GM23338 (cell line): ENCODE results near the gene RYR2. TPM values are rescaled to one million over a fixed set of nuclear protein-coding genes. Genes with fewer than 3 reads are reported as not detected.
A peak's percentile ranks its signal among the peaks of the same experiment; 100 is the strongest.

ENCODE experiments used
- ATAC-seq: fragments of 200-7000 bp; cut with Tn5 transposase; 3 replicates; pipeline ENCODE4 v1.9.1; 2020
- DNase-seq: peaks from one replicate; pipeline ENCODE4 v3.0.0-alpha.2; 2015; ENCODE audit warnings: low spot score
- H2AFZ ChIP-seq: fragments of 200-600 bp; sonication (generic); 2 replicates; pipeline ENCODE4 v1.8.0; 2016; ENCODE audit warnings: antibody characterized with exemption, mild to moderate bottlenecking, moderate library complexity
- H3F3A ChIP-seq: fragments of 200-600 bp; sonication (generic); replicated peaks from 2 replicates; pipeline ENCODE4 v1.8.0; 2017; ENCODE audit warnings: antibody characterized with exemption, mixed run types, low read depth
- H3K27ac ChIP-seq: fragments of 200-600 bp; sonication (generic); 2 replicates; pipeline ENCODE4 v1.6.1; 2016; ENCODE audit warnings: low read depth
- H3K27me3 ChIP-seq: fragments of 200-600 bp; sonication (generic); 2 replicates; pipeline ENCODE4 v1.8.0; 2016; ENCODE audit warnings: mild to moderate bottlenecking, mixed run types, moderate library complexity; ENCODE audit not compliant: insufficient read depth
- H3K36me3 ChIP-seq: fragments of 200-600 bp; sonication (generic); 2 replicates; pipeline ENCODE4 v1.8.0; 2016; ENCODE audit warnings: mild to moderate bottlenecking; ENCODE audit not compliant: insufficient read depth
- H3K4me1 ChIP-seq: fragments of 200-600 bp; sonication (generic); 2 replicates; pipeline ENCODE4 v1.8.0; 2016; ENCODE audit warnings: mild to moderate bottlenecking, moderate library complexity; ENCODE audit not compliant: insufficient read depth
- H3K4me2 ChIP-seq: fragments of 200-600 bp; sonication (generic); 2 replicates; pipeline ENCODE4 v1.7.1; 2017; ENCODE audit warnings: mixed run types
- H3K4me3 ChIP-seq: fragments of 200-600 bp; sonication (generic); 2 replicates; pipeline ENCODE4 v1.6.1; 2016; ENCODE audit warnings: mixed run types
- H3K79me2 ChIP-seq: fragments of 200-600 bp; sonication (generic); replicated peaks from 2 replicates; pipeline ENCODE4 v1.8.0; 2017; ENCODE audit warnings: mild to moderate bottlenecking; ENCODE audit not compliant: insufficient read depth
- H3K9me2 ChIP-seq: fragments of 200-600 bp; sonication (generic); 2 replicates; pipeline ENCODE4 v1.8.0; 2017; ENCODE audit not compliant: insufficient read depth
- H4K20me1 ChIP-seq: fragments of 200-600 bp; sonication (generic); replicated peaks from 2 replicates; pipeline ENCODE4 v1.8.0; 2017; ENCODE audit warnings: mild to moderate bottlenecking; ENCODE audit not compliant: insufficient read depth
- H3K27ac Mint-ChIP-seq: 2 replicates; pipeline ENCODE4 v1.8.0; 2020; ENCODE audit warnings: inconsistent platforms, mild to moderate bottlenecking, moderate library complexity, mixed read lengths
- H3K27me3 Mint-ChIP-seq: 3 replicates; pipeline ENCODE4 v1.8.0; 2022; ENCODE audit warnings: low read depth, mild to moderate bottlenecking, moderate library complexity, mixed read lengths, inconsistent platforms; ENCODE audit not compliant: insufficient read depth, poor library complexity
- H3K36me3 Mint-ChIP-seq: 3 replicates; pipeline ENCODE4 v1.8.0; 2021; ENCODE audit warnings: low read depth, mild to moderate bottlenecking, inconsistent platforms, moderate library complexity, mixed read lengths
- H3K4me1 Mint-ChIP-seq: 3 replicates; pipeline ENCODE4 v1.8.0; 2020; ENCODE audit warnings: mild to moderate bottlenecking, inconsistent platforms, mixed read lengths
- H3K4me3 Mint-ChIP-seq: 3 replicates; pipeline ENCODE4 v1.8.0; 2021; ENCODE audit warnings: moderate library complexity, mild to moderate bottlenecking, inconsistent platforms, mixed read lengths
- H3K9me3 Mint-ChIP-seq: 3 replicates; pipeline ENCODE4 v1.8.0; 2020; ENCODE audit warnings: moderate library complexity, mild to moderate bottlenecking, inconsistent platforms, mixed read lengths
- CREB1 ChIP-seq: fragments of 250-450 bp; sonication (Bioruptor Pico); IDR thresholded peaks from 2 replicates; pipeline ENCODE4 v1.5.0; 2020; ENCODE audit warnings: low read depth, mild to moderate bottlenecking, moderate library complexity
- EZH2phosphoT487 ChIP-seq: fragments of 200-600 bp; sonication (generic); IDR thresholded peaks from one replicate; pipeline ENCODE4 v1.8.1; 2018; ENCODE audit warnings: antibody characterized with exemption; ENCODE audit not compliant: unreplicated experiment
- JUNB ChIP-seq: IDR thresholded peaks from one replicate; pipeline ENCODE4 v1.6.1; 2016; ENCODE audit warnings: antibody characterized with exemption; ENCODE audit not compliant: unreplicated experiment
- NANOG ChIP-seq: IDR thresholded peaks from 2 replicates; pipeline ENCODE4 v1.6.1; 2016; ENCODE audit warnings: antibody characterized with exemption, borderline replicate concordance
- POLR2AphosphoS5 ChIP-seq: IDR thresholded peaks from 2 replicates; pipeline ENCODE4 v1.6.1; 2016; ENCODE audit warnings: antibody characterized with exemption, low read depth
- ZNF114 ChIP-seq: fragments of 250-450 bp; sonication (Bioruptor Pico); IDR thresholded peaks from 2 replicates; pipeline ENCODE4 v1.5.0; 2020; ENCODE audit warnings: mild to moderate bottlenecking, moderate library complexity
- ZNF331 ChIP-seq: fragments of 250-450 bp; sonication (Bioruptor Pico); IDR thresholded peaks from 2 replicates; pipeline ENCODE4 v1.5.0; 2020; ENCODE audit warnings: low read depth, mild to moderate bottlenecking, moderate library complexity
- polyA plus RNA-seq: library from polyadenylated mRNA; unstranded; fragments of >200 nt; fragmentation: Nextera tagmentation; extraction: Ambion mirVana; gene quantifications from 2 replicates; pipeline ENCODE4 v1.2.1, GENCODE V29; 2016
- total RNA-seq: library from RNA; depleted of rRNA; stranded (reverse); fragments of >200 nt; shearing (Covaris generic); gene quantifications from 2 replicates; pipeline ENCODE4 v1.2.3, GENCODE V29; 2014
- TF ChIP-seq, protein P1 (sequence below), 2 experiments: fragments of 200-600 bp in 1 of 2; sonication (generic) in 1 of 2; conservative IDR thresholded peaks; 2 replicates each; pipeline versions ENCODE4 v1.5.1 to v1.6.1; 2016 to 2017; ENCODE audit warnings: antibody characterized with exemption in 2 of 2, low read depth in 2 of 2, mild to moderate bottlenecking in 2 of 2, moderate library complexity in 1 of 2
- TF ChIP-seq, protein P2 (sequence below): IDR thresholded peaks from 2 replicates; pipeline ENCODE4 v1.6.1; 2016; ENCODE audit warnings: antibody characterized with exemption
- TF ChIP-seq, protein P3 (sequence below): fragments of 250-450 bp; sonication (Bioruptor Pico); IDR thresholded peaks from 2 replicates; pipeline ENCODE4 v1.5.0; 2020; ENCODE audit warnings: mild to moderate bottlenecking, moderate library complexity

The RYR2 gene
- total and polyA plus RNA-seq, 2 experiments from 2014 or later = 8.9 to 10.0 TPM

DNA sequence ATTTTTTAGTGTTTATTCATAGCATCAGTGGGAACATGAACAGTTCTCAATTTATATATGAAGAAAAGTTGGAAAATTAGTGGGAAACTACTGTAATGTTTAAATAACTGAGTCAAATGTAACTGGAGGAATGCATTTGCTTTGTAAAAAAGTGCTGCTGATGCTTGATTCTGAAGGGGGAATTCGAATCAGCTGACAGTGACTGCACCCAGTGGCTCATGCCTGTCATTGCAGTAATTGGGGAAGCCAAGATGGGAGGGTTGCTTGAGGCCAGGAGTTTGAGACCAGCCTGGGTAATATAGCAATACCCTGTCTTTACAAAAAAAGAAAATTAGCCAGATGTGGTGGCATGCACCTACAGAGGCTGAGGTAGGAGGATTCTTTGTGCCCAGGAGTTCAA is 450.4 kb downstream of the RYR2 start:
- Histone ChIP-seq H3K4me3 (no peak overlapping the region), H2AFZ (no peak overlapping the region), H3F3A (no peaks in the 10 kb centered on the region), H3K9me2 (no peaks in the 10 kb centered on the region), H4K20me1 (no peaks in the 10 kb centered on the region), H3K4me1 (no peaks in the 10 kb centered on the region), H3K36me3 (no peaks in the 10 kb centered on the region), H3K27ac (no peak overlapping the region), H3K27me3 (no peaks in the 10 kb centered on the region), H3K4me2 (no peak overlapping the region), H3K79me2 (no peaks in the 10 kb centered on the region)
- Mint-ChIP-seq H3K27ac (no peak overlapping the region), H3K9me3 (no peaks in the 10 kb centered on the region), H3K27me3 (peaks cover 3% of the 10 kb centered on the region), H3K4me1 (no peaks in the 10 kb centered on the region), H3K4me3 (no peak overlapping the region), H3K36me3 (no peaks in the 10 kb centered on the region)
- peak; percentile 74 for ATAC-seq
- peak; percentile 65 for DNase-seq
- TF ChIP-seq, protein P1, sequence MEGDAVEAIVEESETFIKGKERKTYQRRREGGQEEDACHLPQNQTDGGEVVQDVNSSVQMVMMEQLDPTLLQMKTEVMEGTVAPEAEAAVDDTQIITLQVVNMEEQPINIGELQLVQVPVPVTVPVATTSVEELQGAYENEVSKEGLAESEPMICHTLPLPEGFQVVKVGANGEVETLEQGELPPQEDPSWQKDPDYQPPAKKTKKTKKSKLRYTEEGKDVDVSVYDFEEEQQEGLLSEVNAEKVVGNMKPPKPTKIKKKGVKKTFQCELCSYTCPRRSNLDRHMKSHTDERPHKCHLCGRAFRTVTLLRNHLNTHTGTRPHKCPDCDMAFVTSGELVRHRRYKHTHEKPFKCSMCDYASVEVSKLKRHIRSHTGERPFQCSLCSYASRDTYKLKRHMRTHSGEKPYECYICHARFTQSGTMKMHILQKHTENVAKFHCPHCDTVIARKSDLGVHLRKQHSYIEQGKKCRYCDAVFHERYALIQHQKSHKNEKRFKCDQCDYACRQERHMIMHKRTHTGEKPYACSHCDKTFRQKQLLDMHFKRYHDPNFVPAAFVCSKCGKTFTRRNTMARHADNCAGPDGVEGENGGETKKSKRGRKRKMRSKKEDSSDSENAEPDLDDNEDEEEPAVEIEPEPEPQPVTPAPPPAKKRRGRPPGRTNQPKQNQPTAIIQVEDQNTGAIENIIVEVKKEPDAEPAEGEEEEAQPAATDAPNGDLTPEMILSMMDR (conservative IDR thresholded peaks at IDR 0.05; ENCODE audit: low read depth in 2 of 2) = peak; percentile 51 to 55; a peak in 3 of 4 replicates
- no peak for TF ChIP-seq CREB1

DNA sequence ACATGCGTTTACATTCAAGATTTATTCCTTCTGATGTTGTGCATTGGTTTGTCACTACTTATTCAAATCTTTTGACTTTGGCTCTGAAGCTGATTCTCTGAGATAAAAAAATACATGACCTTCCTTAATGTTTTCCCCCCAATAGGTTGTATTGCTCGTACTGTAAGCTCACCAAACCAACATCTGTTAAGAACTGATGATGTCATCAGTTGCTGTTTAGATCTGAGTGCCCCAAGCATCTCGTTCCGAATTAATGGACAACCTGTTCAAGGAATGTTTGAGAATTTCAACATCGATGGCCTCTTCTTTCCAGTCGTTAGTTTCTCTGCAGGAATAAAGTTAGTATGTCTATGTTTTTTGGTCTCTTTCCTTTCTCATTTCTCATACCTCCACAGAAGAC is 458.6 kb downstream of the RYR2 start:
- H2AFZ ChIP-seq = no peak overlapping the region
- H3K27ac Mint-ChIP-seq = no peak overlapping the region
- TF ChIP-seq, protein P1 (conservative IDR thresholded peaks at IDR 0.05; ENCODE audit: low read depth in 2 of 2) = no peak
- TF ChIP-seq POLR2AphosphoS5 (no peak), EZH2phosphoT487 (no peak), NANOG (no peak), ZNF114 (CRISPR knock-in tag) (no peak), JUNB (no peak), CREB1 (no peak), ZNF331 (CRISPR knock-in tag) (no peak)
- TF ChIP-seq, protein P2, sequence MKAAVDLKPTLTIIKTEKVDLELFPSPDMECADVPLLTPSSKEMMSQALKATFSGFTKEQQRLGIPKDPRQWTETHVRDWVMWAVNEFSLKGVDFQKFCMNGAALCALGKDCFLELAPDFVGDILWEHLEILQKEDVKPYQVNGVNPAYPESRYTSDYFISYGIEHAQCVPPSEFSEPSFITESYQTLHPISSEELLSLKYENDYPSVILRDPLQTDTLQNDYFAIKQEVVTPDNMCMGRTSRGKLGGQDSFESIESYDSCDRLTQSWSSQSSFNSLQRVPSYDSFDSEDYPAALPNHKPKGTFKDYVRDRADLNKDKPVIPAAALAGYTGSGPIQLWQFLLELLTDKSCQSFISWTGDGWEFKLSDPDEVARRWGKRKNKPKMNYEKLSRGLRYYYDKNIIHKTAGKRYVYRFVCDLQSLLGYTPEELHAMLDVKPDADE = no peak
- TF ChIP-seq, protein P3, sequence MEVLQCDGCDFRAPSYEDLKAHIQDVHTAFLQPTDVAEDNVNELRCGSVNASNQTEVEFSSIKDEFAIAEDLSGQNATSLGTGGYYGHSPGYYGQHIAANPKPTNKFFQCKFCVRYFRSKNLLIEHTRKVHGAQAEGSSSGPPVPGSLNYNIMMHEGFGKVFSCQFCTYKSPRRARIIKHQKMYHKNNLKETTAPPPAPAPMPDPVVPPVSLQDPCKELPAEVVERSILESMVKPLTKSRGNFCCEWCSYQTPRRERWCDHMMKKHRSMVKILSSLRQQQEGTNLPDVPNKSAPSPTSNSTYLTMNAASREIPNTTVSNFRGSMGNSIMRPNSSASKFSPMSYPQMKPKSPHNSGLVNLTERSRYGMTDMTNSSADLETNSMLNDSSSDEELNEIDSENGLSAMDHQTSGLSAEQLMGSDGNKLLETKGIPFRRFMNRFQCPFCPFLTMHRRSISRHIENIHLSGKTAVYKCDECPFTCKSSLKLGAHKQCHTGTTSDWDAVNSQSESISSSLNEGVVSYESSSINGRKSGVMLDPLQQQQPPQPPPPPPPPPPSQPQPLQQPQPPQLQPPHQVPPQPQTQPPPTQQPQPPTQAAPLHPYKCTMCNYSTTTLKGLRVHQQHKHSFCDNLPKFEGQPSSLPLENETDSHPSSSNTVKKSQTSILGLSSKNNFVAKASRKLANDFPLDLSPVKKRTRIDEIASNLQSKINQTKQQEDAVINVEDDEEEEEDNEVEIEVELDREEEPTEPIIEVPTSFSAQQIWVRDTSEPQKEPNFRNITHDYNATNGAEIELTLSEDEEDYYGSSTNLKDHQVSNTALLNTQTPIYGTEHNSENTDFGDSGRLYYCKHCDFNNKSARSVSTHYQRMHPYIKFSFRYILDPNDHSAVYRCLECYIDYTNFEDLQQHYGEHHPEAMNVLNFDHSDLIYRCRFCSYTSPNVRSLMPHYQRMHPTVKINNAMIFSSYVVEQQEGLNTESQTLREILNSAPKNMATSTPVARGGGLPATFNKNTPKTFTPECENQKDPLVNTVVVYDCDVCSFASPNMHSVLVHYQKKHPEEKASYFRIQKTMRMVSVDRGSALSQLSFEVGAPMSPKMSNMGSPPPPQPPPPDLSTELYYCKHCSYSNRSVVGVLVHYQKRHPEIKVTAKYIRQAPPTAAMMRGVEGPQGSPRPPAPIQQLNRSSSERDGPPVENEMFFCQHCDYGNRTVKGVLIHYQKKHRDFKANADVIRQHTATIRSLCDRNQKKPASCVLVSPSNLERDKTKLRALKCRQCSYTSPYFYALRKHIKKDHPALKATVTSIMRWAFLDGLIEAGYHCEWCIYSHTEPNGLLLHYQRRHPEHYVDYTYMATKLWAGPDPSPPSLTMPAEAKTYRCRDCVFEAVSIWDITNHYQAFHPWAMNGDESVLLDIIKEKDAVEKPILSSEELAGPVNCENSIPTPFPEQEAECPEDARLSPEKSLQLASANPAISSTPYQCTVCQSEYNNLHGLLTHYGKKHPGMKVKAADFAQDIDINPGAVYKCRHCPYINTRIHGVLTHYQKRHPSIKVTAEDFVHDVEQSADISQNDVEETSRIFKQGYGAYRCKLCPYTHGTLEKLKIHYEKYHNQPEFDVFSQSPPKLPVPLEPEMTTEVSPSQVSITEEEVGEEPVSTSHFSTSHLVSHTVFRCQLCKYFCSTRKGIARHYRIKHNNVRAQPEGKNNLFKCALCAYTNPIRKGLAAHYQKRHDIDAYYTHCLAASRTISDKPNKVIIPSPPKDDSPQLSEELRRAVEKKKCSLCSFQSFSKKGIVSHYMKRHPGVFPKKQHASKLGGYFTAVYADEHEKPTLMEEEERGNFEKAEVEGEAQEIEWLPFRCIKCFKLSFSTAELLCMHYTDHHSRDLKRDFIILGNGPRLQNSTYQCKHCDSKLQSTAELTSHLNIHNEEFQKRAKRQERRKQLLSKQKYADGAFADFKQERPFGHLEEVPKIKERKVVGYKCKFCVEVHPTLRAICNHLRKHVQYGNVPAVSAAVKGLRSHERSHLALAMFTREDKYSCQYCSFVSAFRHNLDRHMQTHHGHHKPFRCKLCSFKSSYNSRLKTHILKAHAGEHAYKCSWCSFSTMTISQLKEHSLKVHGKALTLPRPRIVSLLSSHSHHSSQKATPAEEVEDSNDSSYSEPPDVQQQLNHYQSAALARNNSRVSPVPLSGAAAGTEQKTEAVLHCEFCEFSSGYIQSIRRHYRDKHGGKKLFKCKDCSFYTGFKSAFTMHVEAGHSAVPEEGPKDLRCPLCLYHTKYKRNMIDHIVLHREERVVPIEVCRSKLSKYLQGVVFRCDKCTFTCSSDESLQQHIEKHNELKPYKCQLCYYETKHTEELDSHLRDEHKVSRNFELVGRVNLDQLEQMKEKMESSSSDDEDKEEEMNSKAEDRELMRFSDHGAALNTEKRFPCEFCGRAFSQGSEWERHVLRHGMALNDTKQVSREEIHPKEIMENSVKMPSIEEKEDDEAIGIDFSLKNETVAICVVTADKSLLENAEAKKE (CRISPR knock-in tag) = no peak

More for the DNA sequence above, 458.6 kb downstream of the RYR2 start:
- Histone ChIP-seq H3K36me3 (no peaks in the 10 kb centered on the region), H4K20me1 (no peaks in the 10 kb centered on the region), H3K27ac (no peak overlapping the region), H3K9me2 (no peaks in the 10 kb centered on the region), H3K79me2 (no peaks in the 10 kb centered on the region), H3K4me3 (no peak overlapping the region), H3K4me2 (no peak overlapping the region), H3K27me3 (no peaks in the 10 kb centered on the region), H3K4me1 (no peaks in the 10 kb centered on the region), H3F3A (no peaks in the 10 kb centered on the region)
- no peaks in the 10 kb centered on the region for H3K4me1 Mint-ChIP-seq
- no peaks in the 10 kb centered on the region for H3K36me3 Mint-ChIP-seq
- H3K9me3 Mint-ChIP-seq = no peaks in the 10 kb centered on the region
- no peak overlapping the region for H3K4me3 Mint-ChIP-seq
- DNase-seq = no peak
- ATAC-seq = no peak
- H3K27me3 Mint-ChIP-seq = peaks cover 8% of the 10 kb centered on the region
